MM.1S (cell line): ENCODE measurements around the gene FAM163A.
A peak's percentile ranks its signal among the peaks of the same experiment; 100 is the strongest.
"Not testable (repeated sequence)": the region's sequence is repeated elsewhere in the genome, so short reads cannot be mapped to it uniquely, and the experiment has no call there.

ENCODE experiments used
- DNase-seq: peaks from one replicate; pipeline ENCODE4 v3.0.0-alpha.2; 2015
- H2AFZ ChIP-seq: fragments of 300-600 bp; sonication (generic); 2 replicates; pipeline ENCODE4 v1.6.0; 2016; ENCODE audit warnings: antibody characterized with exemption, low read length
- H3F3A ChIP-seq: fragments of 300-600 bp; sonication (generic); 2 replicates; pipeline ENCODE4 v1.6.1; 2016; ENCODE audit warnings: mild to moderate bottlenecking, antibody characterized with exemption, low read length, moderate library complexity, mixed read lengths; ENCODE audit not compliant: insufficient read depth
- H3K27ac ChIP-seq: fragments of 300-600 bp; sonication (generic); 2 replicates; pipeline ENCODE4 v1.5.1; 2016; ENCODE audit warnings: mild to moderate bottlenecking, low read length
- H3K27me3 ChIP-seq: fragments of 300-600 bp; sonication (generic); replicated peaks from 2 replicates; pipeline ENCODE4 v1.6.0; 2016; ENCODE audit warnings: low read length; ENCODE audit not compliant: insufficient read depth
- H3K36me3 ChIP-seq: fragments of 300-600 bp; sonication (generic); replicated peaks from 2 replicates; pipeline ENCODE4 v1.6.1; 2016; ENCODE audit warnings: mild to moderate bottlenecking, low read length, mixed read lengths; ENCODE audit not compliant: insufficient read depth
- H3K4me1 ChIP-seq: fragments of 300-600 bp; sonication (generic); 2 replicates; pipeline ENCODE4 v1.6.1; 2016; ENCODE audit warnings: low read length, mixed read lengths
- H3K4me2 ChIP-seq: fragments of 300-600 bp; sonication (generic); 2 replicates; pipeline ENCODE4 v1.6.0; 2016; ENCODE audit warnings: low read depth, low read length
- H3K4me3 ChIP-seq: fragments of 300-600 bp; sonication (generic); 2 replicates; pipeline ENCODE4 v1.5.1; 2016; ENCODE audit warnings: low read length, mixed read lengths
- H3K79me2 ChIP-seq: fragments of 300-600 bp; sonication (generic); 2 replicates; pipeline ENCODE4 v1.6.1; 2016; ENCODE audit warnings: mixed run types, low read length, mixed read lengths
- H3K9ac ChIP-seq: fragments of 300-600 bp; sonication (generic); 2 replicates; pipeline ENCODE4 v1.6.1; 2016; ENCODE audit warnings: low read length, mixed read lengths
- H3K9me2 ChIP-seq: fragments of 300-600 bp; sonication (generic); replicated peaks from 2 replicates; pipeline ENCODE4 v1.6.1; 2016; ENCODE audit warnings: mild to moderate bottlenecking, low read length, mixed read lengths; ENCODE audit not compliant: insufficient read depth
- H3K9me3 ChIP-seq: fragments of 300-600 bp; sonication (generic); replicated peaks from 2 replicates; pipeline ENCODE4 v1.6.1; 2016; ENCODE audit warnings: mild to moderate bottlenecking, low read length, mixed read lengths; ENCODE audit not compliant: insufficient read depth
- H4K20me1 ChIP-seq: fragments of 300-600 bp; sonication (generic); 2 replicates; pipeline ENCODE4 v1.6.1; 2016; ENCODE audit warnings: mild to moderate bottlenecking, low read length, moderate library complexity, mixed read lengths; ENCODE audit not compliant: insufficient read depth
- CTCF ChIP-seq: fragments of 300-600 bp; sonication (generic); IDR thresholded peaks from 2 replicates; pipeline ENCODE4 v1.5.1; 2016; ENCODE audit warnings: antibody characterized with exemption, low read length, mixed read lengths
- EZH2 ChIP-seq: fragments of 300-600 bp; sonication (generic); optimal IDR thresholded peaks from 2 replicates; pipeline ENCODE3; 2017; ENCODE audit warnings: low read depth, mild to moderate bottlenecking, antibody characterized with exemption, low read length, mixed read lengths
- EZH2phosphoT487 ChIP-seq: fragments of 300-600 bp; sonication (generic); IDR thresholded peaks from 2 replicates; pipeline ENCODE4 v1.6.1; 2018; ENCODE audit warnings: antibody characterized with exemption, low read length

FAM163A gene

DNA sequence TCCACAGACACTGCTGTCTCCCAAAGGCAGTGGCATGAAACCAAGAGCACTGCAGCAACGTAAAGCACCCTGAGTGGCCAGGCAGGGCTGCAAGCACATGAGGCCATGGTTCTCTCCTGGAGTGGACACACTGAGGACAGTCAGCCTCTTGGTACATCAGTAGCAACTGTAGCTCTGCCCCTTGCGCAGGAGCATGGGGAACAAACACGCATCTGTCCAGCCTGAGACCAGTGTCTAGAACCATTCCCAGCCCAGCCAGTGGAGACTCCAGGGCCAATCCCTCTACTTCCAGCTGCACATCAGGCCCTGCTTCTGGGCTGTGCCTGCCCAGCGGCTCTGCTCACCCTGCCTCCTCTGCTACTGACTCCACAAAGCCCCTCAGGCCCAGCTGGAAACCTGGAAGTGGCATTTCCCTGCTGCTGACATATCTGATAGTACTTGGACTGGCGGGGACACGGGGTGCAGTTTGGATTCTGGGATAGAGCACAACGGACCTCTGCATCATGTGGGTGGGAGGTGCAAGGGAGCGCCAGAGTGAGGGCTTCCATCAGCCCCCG, 85.5 kb downstream of the FAM163A start:
- TF ChIP-seq EZH2 (no peak), EZH2phosphoT487 (no peak), CTCF (no peak)
- Histone ChIP-seq H3F3A (peaks cover 20% of the 10 kb centered on the region), H3K79me2 (no peaks in the 10 kb centered on the region), H3K4me2 (no peak overlapping the region), H3K4me3 (no peak overlapping the region), H3K9me2 (no peaks in the 10 kb centered on the region), H3K27ac (no peak overlapping the region), H3K27me3 (no peaks in the 10 kb centered on the region), H3K9me3 (no peaks in the 10 kb centered on the region), H3K36me3 (no peaks in the 10 kb centered on the region), H3K4me1 (peaks cover 17% of the 10 kb centered on the region), H4K20me1 (no peaks in the 10 kb centered on the region), H3K9ac (no peak overlapping the region), H2AFZ (no peak overlapping the region)
- no peak for DNase-seq

DNA sequence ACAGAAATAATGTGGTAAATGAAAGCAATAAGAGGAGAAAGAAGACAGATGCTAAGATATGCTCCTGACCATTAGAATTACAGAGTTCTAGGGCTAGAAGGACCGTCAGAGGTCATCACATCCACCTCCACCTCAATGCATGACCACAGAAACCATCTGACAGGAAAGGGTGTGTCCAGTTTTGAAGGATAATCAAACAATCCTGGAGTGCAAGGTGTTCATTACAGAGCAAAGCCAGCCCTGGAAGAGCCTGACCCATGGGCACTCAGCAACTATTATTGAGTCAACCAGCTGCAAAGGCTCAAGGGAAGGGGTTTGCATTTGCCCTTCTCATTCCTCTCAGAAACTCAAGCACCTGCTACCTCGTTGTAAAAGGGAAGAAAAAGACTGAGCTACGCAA, 88.1 kb downstream of the FAM163A start:
- Histone ChIP-seq H3K4me1 (peaks cover 17% of the 10 kb centered on the region), H3F3A (peaks cover 20% of the 10 kb centered on the region), H3K9me2 (no peaks in the 10 kb centered on the region), H3K27me3 (no peaks in the 10 kb centered on the region), H3K79me2 (no peaks in the 10 kb centered on the region), H3K9ac (peak overlapping the region; percentile 33; the same call in 1 of the 2 replicates), H3K36me3 (no peaks in the 10 kb centered on the region), H2AFZ (peak overlapping the region; percentile 27), H4K20me1 (no peaks in the 10 kb centered on the region), H3K9me3 (no peaks in the 10 kb centered on the region), H3K4me3 (peak overlapping the region; percentile 38; the same call in 1 of the 2 replicates), H3K27ac (peak overlapping the region; percentile 79), H3K4me2 (peak overlapping the region; percentile 60)
- peak; percentile 48 for DNase-seq
- TF ChIP-seq CTCF (no peak), EZH2 (no peak), EZH2phosphoT487 (no peak)

- H3K36me3 ChIP-seq = no peaks in the 10 kb centered on the region
- no peak for TF ChIP-seq EZH2phosphoT487
- TF ChIP-seq CTCF = 0 out of 2 replicates have a peak, but pooled peaks have one; percentile 13
- no peak for TF ChIP-seq EZH2
- H3K9me3 ChIP-seq = no peaks in the 10 kb centered on the region
- H3K27ac ChIP-seq = peak overlapping the region; percentile 79
- peak overlapping the region; percentile 60 for H3K4me2 ChIP-seq
- peak; percentile 94 for DNase-seq
- H3K9me2 ChIP-seq = no peaks in the 10 kb centered on the region
- no peaks in the 10 kb centered on the region for H3K27me3 ChIP-seq
- H3K9ac ChIP-seq = peak overlapping the region; percentile 33
- H4K20me1 ChIP-seq = no peaks in the 10 kb centered on the region
- no peaks in the 10 kb centered on the region for H3K79me2 ChIP-seq
- H3K4me3 ChIP-seq = peak overlapping the region; percentile 38
- H3K4me1 ChIP-seq = peaks cover 17% of the 10 kb centered on the region
- peak overlapping the region; percentile 27 for H2AFZ ChIP-seq
- H3F3A ChIP-seq = peaks cover 20% of the 10 kb centered on the region
Measured at GRCh38 chr1:179831852-179832699, 89.0 kb downstream of the FAM163A start.

DNA sequence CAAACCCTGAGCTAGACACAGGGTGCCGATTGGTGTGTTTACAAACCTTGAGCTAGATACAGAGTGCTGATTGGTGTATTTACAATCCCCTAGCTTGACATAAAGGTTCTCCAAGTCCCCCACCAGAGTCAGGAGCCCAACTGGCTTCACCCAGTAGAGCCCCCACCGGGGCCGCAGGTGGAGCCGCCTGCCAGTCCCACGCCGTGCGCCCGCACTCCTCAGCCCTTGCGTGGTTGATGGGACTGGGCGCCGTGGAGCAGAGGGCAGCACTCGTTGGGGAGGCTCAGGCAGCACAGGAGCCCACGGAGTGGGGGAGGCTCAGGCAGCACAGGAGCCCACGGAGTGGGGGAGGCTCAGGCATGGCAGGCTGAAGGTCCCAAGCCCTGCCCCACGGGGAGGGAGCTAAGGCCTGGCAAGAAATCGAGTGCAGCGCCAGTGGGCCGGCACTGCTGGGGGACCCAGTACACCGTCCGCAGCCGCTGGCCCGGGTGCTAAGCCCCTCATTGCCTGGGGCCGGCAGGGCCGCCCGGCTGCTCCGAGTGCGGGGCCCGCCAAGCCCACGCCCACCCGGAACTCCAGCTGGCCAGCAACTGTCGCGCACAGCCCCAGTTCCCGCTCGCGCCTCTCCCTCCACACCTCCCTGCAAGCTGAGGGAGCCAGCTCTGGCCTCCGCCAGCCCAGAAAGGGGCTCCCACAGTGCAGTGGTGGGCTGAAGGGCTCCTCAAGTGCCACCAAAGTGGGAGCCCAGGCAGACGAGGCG, 93.8 kb downstream of the FAM163A start:
- not testable (repeated sequence) for H3K36me3 ChIP-seq, H3K79me2 ChIP-seq, H3K4me3 ChIP-seq, H2AFZ ChIP-seq, H3F3A ChIP-seq, H4K20me1 ChIP-seq, DNase-seq, H3K9me3 ChIP-seq, H3K4me1 ChIP-seq, H3K4me2 ChIP-seq, H3K27me3 ChIP-seq, H3K27ac ChIP-seq, H3K9ac ChIP-seq, H3K9me2 ChIP-seq
